ENCODE measurements around the gene STAT3.

The STAT3 gene

DNA sequence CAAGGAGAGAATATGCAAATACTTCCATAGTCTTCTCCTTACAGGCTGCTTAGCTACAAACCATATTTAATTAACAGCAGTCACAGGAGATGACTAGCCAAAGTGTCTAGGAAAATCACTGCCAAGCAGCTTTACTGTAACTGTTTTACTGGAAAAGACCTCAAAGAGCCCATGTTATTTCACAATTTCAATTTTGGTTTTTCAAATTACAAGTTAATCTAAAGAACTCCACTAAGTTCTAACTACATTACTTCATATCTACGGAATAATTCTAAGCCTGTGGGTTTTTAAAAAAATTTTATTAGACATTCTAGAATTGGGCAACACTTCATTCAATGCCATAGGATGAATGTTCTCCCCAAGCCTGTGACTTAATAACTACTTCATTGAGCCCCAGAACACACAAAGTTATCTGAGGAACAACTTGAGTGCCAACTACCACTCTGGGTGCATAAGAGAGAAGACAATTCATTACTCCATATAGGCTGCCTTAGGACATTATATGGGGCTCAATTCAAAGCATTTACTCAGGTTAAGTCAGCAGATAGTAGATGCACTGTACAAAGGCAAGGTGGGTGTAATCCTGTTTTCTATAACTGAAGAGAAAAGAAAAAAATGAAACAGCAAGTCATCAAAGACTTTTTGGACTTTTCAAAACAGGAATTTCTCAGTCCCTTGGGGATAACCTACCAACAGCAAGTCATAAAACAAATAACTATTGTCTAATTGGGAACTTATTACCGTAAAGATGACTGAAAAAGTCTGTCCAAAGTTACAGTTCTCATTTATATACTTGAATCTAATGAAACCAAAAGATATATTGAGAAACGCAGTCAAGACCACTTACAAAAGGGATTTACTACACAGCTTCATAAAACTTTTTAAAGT lies 33.0 kb downstream of the STAT3 start:
- no peak for ATAC-seq (ENCODE audit: insufficient read depth, low read depth)
- Histone ChIP-seq H3K9ac (ENCODE audit: low read depth, low read length) (no peak overlapping the region), H2AFZ (ENCODE audit: low read depth, low read length) (no peak overlapping the region), H3K4me3 (ENCODE audit: low read depth in 1 of 2, low read length in 2 of 2) (no peak overlapping the region), H3K36me3 (ENCODE audit: insufficient read depth, low read length) (no peaks in the 10 kb centered on the region), H3K79me2 (ENCODE audit: insufficient read depth, low read length) (no peaks in the 10 kb centered on the region), H3K9me3 (ENCODE audit: insufficient read depth, low read length, severe bottlenecking) (no peaks in the 10 kb centered on the region), H3K27ac (ENCODE audit: low read length) (no peak overlapping the region), H4K20me1 (ENCODE audit: insufficient read depth, low read length) (0 out of 2 replicates have a peak, but pooled peaks cover 3% of the 10 kb centered on the region), H3K4me2 (ENCODE audit: insufficient read depth, low read length) (no peak overlapping the region), H3K4me1 (ENCODE audit: insufficient read depth, low read length) (no peaks in the 10 kb centered on the region), H3K27me3 (ENCODE audit: insufficient read depth, low read length, poor library complexity) (no peaks in the 10 kb centered on the region)
- TF ChIP-seq, protein P1, sequence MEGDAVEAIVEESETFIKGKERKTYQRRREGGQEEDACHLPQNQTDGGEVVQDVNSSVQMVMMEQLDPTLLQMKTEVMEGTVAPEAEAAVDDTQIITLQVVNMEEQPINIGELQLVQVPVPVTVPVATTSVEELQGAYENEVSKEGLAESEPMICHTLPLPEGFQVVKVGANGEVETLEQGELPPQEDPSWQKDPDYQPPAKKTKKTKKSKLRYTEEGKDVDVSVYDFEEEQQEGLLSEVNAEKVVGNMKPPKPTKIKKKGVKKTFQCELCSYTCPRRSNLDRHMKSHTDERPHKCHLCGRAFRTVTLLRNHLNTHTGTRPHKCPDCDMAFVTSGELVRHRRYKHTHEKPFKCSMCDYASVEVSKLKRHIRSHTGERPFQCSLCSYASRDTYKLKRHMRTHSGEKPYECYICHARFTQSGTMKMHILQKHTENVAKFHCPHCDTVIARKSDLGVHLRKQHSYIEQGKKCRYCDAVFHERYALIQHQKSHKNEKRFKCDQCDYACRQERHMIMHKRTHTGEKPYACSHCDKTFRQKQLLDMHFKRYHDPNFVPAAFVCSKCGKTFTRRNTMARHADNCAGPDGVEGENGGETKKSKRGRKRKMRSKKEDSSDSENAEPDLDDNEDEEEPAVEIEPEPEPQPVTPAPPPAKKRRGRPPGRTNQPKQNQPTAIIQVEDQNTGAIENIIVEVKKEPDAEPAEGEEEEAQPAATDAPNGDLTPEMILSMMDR (IDR thresholded peaks at IDR 0.05; ENCODE audit: borderline replicate concordance, extremely low read depth, low read length, poor library complexity, severe bottlenecking), result no peak
- TF ChIP-seq EZH2 (IDR thresholded peaks at IDR 0.05; ENCODE audit: borderline replicate concordance, low read depth, low read length, severe bottlenecking), result no peak
- no peak for DNase-seq

DNA sequence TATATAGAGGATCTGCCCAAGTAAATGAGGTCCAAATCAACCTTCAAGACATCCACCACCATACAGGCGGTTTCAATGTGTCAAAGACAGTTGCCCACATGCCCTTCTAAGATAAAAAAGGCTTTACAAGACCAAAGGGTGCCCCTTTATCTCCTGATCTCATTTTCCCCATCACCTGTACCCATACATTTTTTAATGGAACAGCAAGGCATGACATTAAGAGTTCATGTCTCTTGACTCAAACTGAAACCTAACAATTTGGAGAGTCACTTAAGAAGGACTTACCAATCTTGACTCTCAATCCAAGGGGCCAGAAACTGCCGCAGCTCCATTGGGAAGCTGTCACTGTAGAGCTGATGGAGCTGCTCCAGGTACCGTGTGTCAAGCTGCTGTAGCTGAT lies 40.1 kb downstream of the STAT3 start:
- no peaks in the 10 kb centered on the region for H3K79me2 ChIP-seq (ENCODE audit: insufficient read depth, low read length)
- no peak overlapping the region for H3K4me3 ChIP-seq (ENCODE audit: low read depth in 1 of 2, low read length in 2 of 2)
- H3K4me2 ChIP-seq (ENCODE audit: insufficient read depth, low read length), result no peak overlapping the region
- TF ChIP-seq, protein P1 (IDR thresholded peaks at IDR 0.05; ENCODE audit: borderline replicate concordance, extremely low read depth, low read length, poor library complexity, severe bottlenecking), result no peak
- no peak for TF ChIP-seq EZH2 (IDR thresholded peaks at IDR 0.05; ENCODE audit: borderline replicate concordance, low read depth, low read length, severe bottlenecking)
- ATAC-seq (ENCODE audit: insufficient read depth, low read depth) (no peak), DNase-seq (no peak)
- H3K27ac ChIP-seq (ENCODE audit: low read length), result no peak overlapping the region
- no peaks in the 10 kb centered on the region for H3K27me3 ChIP-seq (ENCODE audit: insufficient read depth, low read length, poor library complexity)
- peaks cover 16% of the 10 kb centered on the region for H3K36me3 ChIP-seq (ENCODE audit: insufficient read depth, low read length)
- H3K9ac ChIP-seq (ENCODE audit: low read depth, low read length), result no peak overlapping the region
- H3K4me1 ChIP-seq (ENCODE audit: insufficient read depth, low read length), result no peaks in the 10 kb centered on the region
- no peaks in the 10 kb centered on the region for H4K20me1 ChIP-seq (ENCODE audit: insufficient read depth, low read length)
- no peaks in the 10 kb centered on the region for H3K9me3 ChIP-seq (ENCODE audit: insufficient read depth, low read length, severe bottlenecking)
- no peak overlapping the region for H2AFZ ChIP-seq (ENCODE audit: low read depth, low read length)

DNA sequence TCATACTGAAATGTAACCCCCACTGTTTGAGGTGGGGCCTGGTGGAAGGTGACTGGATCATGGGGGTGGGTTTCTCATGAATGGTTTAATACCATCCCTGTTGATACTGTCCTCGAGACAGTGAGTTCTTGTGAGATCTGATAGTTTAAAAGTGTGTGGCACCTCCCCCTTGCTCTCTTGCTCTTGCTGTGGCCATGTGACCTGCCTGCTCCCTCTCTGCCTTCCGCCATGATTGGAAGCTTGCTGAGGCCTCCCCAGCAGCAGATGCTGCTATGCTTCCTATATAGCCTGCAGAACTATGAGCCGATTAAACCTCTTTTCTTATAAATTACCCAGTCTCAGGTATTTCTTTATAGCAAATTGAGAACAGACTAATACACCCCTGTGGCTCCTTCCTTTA lies 40.6 kb downstream of the STAT3 start:
- H3K4me2 ChIP-seq (ENCODE audit: insufficient read depth, low read length), result no peak overlapping the region
- ATAC-seq (ENCODE audit: insufficient read depth, low read depth), result no peak
- H3K27ac ChIP-seq (ENCODE audit: low read length), result no peak overlapping the region
- no peaks in the 10 kb centered on the region for H3K9me3 ChIP-seq (ENCODE audit: insufficient read depth, low read length, severe bottlenecking)
- H3K36me3 ChIP-seq (ENCODE audit: insufficient read depth, low read length), result peaks cover 16% of the 10 kb centered on the region
- no peaks in the 10 kb centered on the region for H4K20me1 ChIP-seq (ENCODE audit: insufficient read depth, low read length)
- no peak overlapping the region for H3K9ac ChIP-seq (ENCODE audit: low read depth, low read length)
- no peak overlapping the region for H2AFZ ChIP-seq (ENCODE audit: low read depth, low read length)
- no peaks in the 10 kb centered on the region for H3K27me3 ChIP-seq (ENCODE audit: insufficient read depth, low read length, poor library complexity)
- H3K4me3 ChIP-seq (ENCODE audit: low read depth in 1 of 2, low read length in 2 of 2), result no peak overlapping the region
- TF ChIP-seq EZH2 (IDR thresholded peaks at IDR 0.05; ENCODE audit: borderline replicate concordance, low read depth, low read length, severe bottlenecking), result no peak
- TF ChIP-seq, protein P1 (IDR thresholded peaks at IDR 0.05; ENCODE audit: borderline replicate concordance, extremely low read depth, low read length, poor library complexity, severe bottlenecking), result no peak
- H3K79me2 ChIP-seq (ENCODE audit: insufficient read depth, low read length), result no peaks in the 10 kb centered on the region
- DNase-seq, result no peak
- H3K4me1 ChIP-seq (ENCODE audit: insufficient read depth, low read length), result no peaks in the 10 kb centered on the region
